PC-9 (cell line): Measurements from ENCODE around the gene BPI.

Experiments
- EZH2 ChIP-seq: fragments of 200-600 bp; sonication (generic); IDR thresholded peaks from 2 replicates; pipeline ENCODE4 v1.8.0; 2017; ENCODE audit warnings: antibody characterized with exemption, low read depth
- TF ChIP-seq, protein P1 (sequence below): fragments of 200-600 bp; sonication (generic); conservative IDR thresholded peaks from 2 replicates; pipeline ENCODE4 v1.6.1; 2017; ENCODE audit warnings: mixed run types, antibody characterized with exemption, mild to moderate bottlenecking, moderate library complexity

DNA sequence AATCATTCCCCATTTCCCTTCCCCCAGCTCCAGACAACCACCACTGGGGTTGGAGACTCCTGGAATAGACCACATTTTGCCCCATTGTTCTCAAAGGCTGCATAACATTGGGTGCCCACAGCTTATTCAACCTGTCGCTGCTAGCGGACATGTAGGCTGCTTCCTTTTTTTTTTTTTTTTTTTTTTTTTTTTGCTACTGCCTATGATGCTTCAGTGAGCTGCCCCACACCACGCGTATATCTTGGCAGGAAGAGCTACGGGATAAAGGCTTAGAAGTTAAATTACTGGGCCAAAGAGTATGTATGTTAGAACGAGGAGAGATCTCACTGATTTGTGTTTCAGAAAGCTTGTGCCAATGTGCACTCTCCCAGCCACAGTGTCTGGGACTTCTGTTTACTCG lies 49.4 kb downstream of the BPI start:
- TF ChIP-seq, protein P1, sequence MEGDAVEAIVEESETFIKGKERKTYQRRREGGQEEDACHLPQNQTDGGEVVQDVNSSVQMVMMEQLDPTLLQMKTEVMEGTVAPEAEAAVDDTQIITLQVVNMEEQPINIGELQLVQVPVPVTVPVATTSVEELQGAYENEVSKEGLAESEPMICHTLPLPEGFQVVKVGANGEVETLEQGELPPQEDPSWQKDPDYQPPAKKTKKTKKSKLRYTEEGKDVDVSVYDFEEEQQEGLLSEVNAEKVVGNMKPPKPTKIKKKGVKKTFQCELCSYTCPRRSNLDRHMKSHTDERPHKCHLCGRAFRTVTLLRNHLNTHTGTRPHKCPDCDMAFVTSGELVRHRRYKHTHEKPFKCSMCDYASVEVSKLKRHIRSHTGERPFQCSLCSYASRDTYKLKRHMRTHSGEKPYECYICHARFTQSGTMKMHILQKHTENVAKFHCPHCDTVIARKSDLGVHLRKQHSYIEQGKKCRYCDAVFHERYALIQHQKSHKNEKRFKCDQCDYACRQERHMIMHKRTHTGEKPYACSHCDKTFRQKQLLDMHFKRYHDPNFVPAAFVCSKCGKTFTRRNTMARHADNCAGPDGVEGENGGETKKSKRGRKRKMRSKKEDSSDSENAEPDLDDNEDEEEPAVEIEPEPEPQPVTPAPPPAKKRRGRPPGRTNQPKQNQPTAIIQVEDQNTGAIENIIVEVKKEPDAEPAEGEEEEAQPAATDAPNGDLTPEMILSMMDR = no peak
- no peak for TF ChIP-seq EZH2
